Endothelial cell of umbilical vein (primary cell): ENCODE results near the gene KCNK2.

Experiments
- CTCF ChIP-seq, 2 donors: IDR thresholded peaks; 1 replicate in 1 of 2; 2 replicates in 1 of 2; pipeline ENCODE4 v1.5.1; 2011; ENCODE audit warnings: low read length in 2 of 2, mild to moderate bottlenecking in 2 of 2, moderate library complexity in 2 of 2, control low read depth in 1 of 2, inconsistent platforms in 1 of 2, low read depth in 1 of 2; ENCODE audit not compliant: insufficient read depth in 1 of 2; ENCODE audit errors: extremely low read depth in 1 of 2
- EZH2 ChIP-seq: IDR thresholded peaks from 2 replicates; pipeline ENCODE4 v1.6.1; 2012; ENCODE audit warnings: borderline replicate concordance, low read depth, mild to moderate bottlenecking, moderate library complexity, low read length, inconsistent platforms; ENCODE audit not compliant: severe bottlenecking
- POLR2A ChIP-seq: IDR thresholded peaks from 2 replicates; pipeline ENCODE4 v1.6.1; 2012; ENCODE audit warnings: low read depth, mild to moderate bottlenecking, control low read depth, low read length
- POLR2AphosphoS5 ChIP-seq: IDR thresholded peaks from 2 replicates; pipeline ENCODE4 v1.6.1; 2012; ENCODE audit warnings: low read depth, mild to moderate bottlenecking, control low read depth, low read length, moderate library complexity; ENCODE audit not compliant: insufficient read depth

- no peak for TF ChIP-seq CTCF (IDR thresholded peaks at IDR 0.05; ENCODE audit: extremely low read depth in 1 of 2, insufficient read depth in 1 of 2, low read depth in 1 of 2, low read length in 2 of 2)
- TF ChIP-seq POLR2AphosphoS5: no peak
- TF ChIP-seq EZH2: no peak
- no peak for TF ChIP-seq POLR2A
These were observed 39.1 kb upstream of the KCNK2 start for GRCh38 chr1:215043401-215043800.
